Endothelial cell of umbilical vein (primary cell): ENCODE results near the gene PPP4R1. TPM values are rescaled to one million over a fixed set of nuclear protein-coding genes. Genes with fewer than 3 reads are reported as not detected.

ENCODE experiments used
- BruUV-seq: library from RNA; stranded (reverse); fragments of 400-500 nt; replicated peaks from 2 replicates; lab custom pipeline; 2021; lab: Mats Ljungman, UMichigan
- CTCF ChIA-PET: fragments of 300-600, 350-600 bp; sonication (Branson Sonifier 250); formaldehyde crosslinking; loops from one replicate; lab custom pipeline; 2021; ENCODE audit warnings: antibody characterized with exemption, inconsistent platforms; lab: Charles Lee
- POLR2A ChIA-PET: fragments of 300-600, 350-600 bp; sonication (Branson Sonifier 250); formaldehyde crosslinking; loops from one replicate; lab custom pipeline; 2021; ENCODE audit warnings: antibody characterized with exemption, inconsistent platforms; lab: Charles Lee
- DNase-seq: peaks from one replicate; pipeline ENCODE4 v3.0.0-alpha.2; 2011; ENCODE audit warnings: low read depth, low spot score
- FAIRE-seq: peaks from 2 replicates; lab custom pipeline; 2011; peaks lifted over from hg19 to GRCh38; lab: Jason Lieb, UNC
- H2AFZ ChIP-seq: 2 replicates; pipeline ENCODE4 v1.6.0; 2012; ENCODE audit warnings: low read depth, low read length, control low read depth, inconsistent platforms
- H3K27ac ChIP-seq: 2 replicates; pipeline ENCODE4 v1.5.1; 2011; ENCODE audit warnings: low read depth, mild to moderate bottlenecking, control low read depth, low read length, moderate library complexity; ENCODE audit not compliant: insufficient read depth
- H3K27me3 ChIP-seq, 2 experiments: 2 replicates each; pipeline versions ENCODE4 v1.6.0 to v1.6.1; 2011; ENCODE audit warnings: low read length in 2 of 2, mixed read lengths in 1 of 2; ENCODE audit not compliant: control insufficient read depth in 2 of 2, insufficient read depth in 2 of 2
- H3K36me3 ChIP-seq, 2 experiments: 2 replicates in 1 of 2; 3 replicates in 1 of 2; pipeline ENCODE4 v1.5.1; 2011; ENCODE audit warnings: low read length in 2 of 2, mild to moderate bottlenecking in 1 of 2, moderate library complexity in 1 of 2; ENCODE audit not compliant: control insufficient read depth in 2 of 2, insufficient read depth in 2 of 2; ENCODE audit errors: extremely low read depth in 1 of 2
- H3K4me1 ChIP-seq: 3 replicates; pipeline ENCODE4 v1.5.1; 2011; ENCODE audit warnings: mild to moderate bottlenecking, low read length; ENCODE audit not compliant: control insufficient read depth, insufficient read depth; ENCODE audit errors: extremely low read depth
- H3K4me2 ChIP-seq: 2 replicates; pipeline ENCODE4 v1.6.1; 2011; ENCODE audit warnings: low read length, control low read depth, mixed read lengths; ENCODE audit not compliant: insufficient read depth
- H3K4me3 ChIP-seq, 3 experiments: fragments of 200-600 bp in 1 of 3; sonication (generic), shearing (Covaris generic) in 1 of 3; replicated peaks in 1 of 3; 2 replicates each; pipeline ENCODE4 v1.5.1; 2011 to 2016; ENCODE audit warnings: control low read depth in 3 of 3, low read length in 3 of 3, mild to moderate bottlenecking in 2 of 3, inconsistent platforms in 1 of 3, low read depth in 1 of 3, moderate library complexity in 1 of 3; ENCODE audit not compliant: insufficient read depth in 1 of 3
- H3K79me2 ChIP-seq: 2 replicates; pipeline ENCODE4 v1.6.0; 2012; ENCODE audit warnings: low read length, inconsistent platforms; ENCODE audit not compliant: control insufficient read depth, insufficient read depth
- H3K9ac ChIP-seq: replicated peaks from 2 replicates; pipeline ENCODE3; 2011; ENCODE audit warnings: low read length, control low read depth; ENCODE audit not compliant: insufficient read depth; ENCODE audit errors: extremely low read depth
- H3K9me1 ChIP-seq: replicated peaks from 3 replicates; pipeline ENCODE4 v1.6.0; 2011; ENCODE audit warnings: mild to moderate bottlenecking, low read length; ENCODE audit not compliant: control insufficient read depth, insufficient read depth; ENCODE audit errors: extremely low read depth
- H3K9me3 ChIP-seq: replicated peaks from 2 replicates; pipeline ENCODE4 v1.5.1; 2012; ENCODE audit warnings: low read length, inconsistent platforms; ENCODE audit not compliant: control insufficient read depth, insufficient read depth
- H4K20me1 ChIP-seq: replicated peaks from 2 replicates; pipeline ENCODE3; 2011; ENCODE audit warnings: mild to moderate bottlenecking, low read length; ENCODE audit not compliant: control insufficient read depth, insufficient read depth; ENCODE audit errors: extremely low read depth
- EZH2 ChIP-seq: IDR thresholded peaks from 2 replicates; pipeline ENCODE4 v1.6.1; 2012; ENCODE audit warnings: borderline replicate concordance, low read depth, mild to moderate bottlenecking, moderate library complexity, low read length, inconsistent platforms; ENCODE audit not compliant: severe bottlenecking
- FOS ChIP-seq: IDR thresholded peaks from 2 replicates; pipeline ENCODE4 v1.6.1; 2011; ENCODE audit warnings: mild to moderate bottlenecking, low read length, moderate library complexity, borderline replicate concordance; ENCODE audit not compliant: insufficient read depth
- JUN ChIP-seq: IDR thresholded peaks from 2 replicates; pipeline ENCODE4 v1.6.1; 2011; ENCODE audit warnings: borderline replicate concordance, low read depth; ENCODE audit not compliant: insufficient read length, insufficient read depth
- MYC ChIP-seq: IDR thresholded peaks from one replicate; pipeline ENCODE4 v1.6.1; 2011; ENCODE audit warnings: mild to moderate bottlenecking, low read depth, low read length
- dilution Hi-C: fragments of 300-500 bp; cut with MboI; formaldehyde crosslinking; loops from one replicate; pipeline ENCODE4 v1.15.0; 2019; ENCODE audit warnings: low sequenced_read_pairs; ENCODE audit not compliant: extremely low pct_ligation_motif_present
- intact Hi-C: fragments of 100-400 bp; cut with micrococcal nuclease; formaldehyde crosslinking; loops from one replicate; pipeline ENCODE4 v1.10.0; 2022
- polyA plus RNA-seq, 4 experiments: library from polyadenylated mRNA; depleted of rRNA in 3 of 4; stranded (reverse) in 3 of 4; unstranded in 1 of 4; fragments of >200 nt; gene quantifications; 2 replicates each; pipeline versions ENCODE4 v1.2.1 to v1.2.3, GENCODE V29; 2011 to 2012; ENCODE audit warnings: missing spikeins in 1 of 4
- total RNA-seq: library from RNA; stranded (reverse); gene quantifications from 2 replicates; pipeline ENCODE4 v1.2.3, GENCODE V29; 2021
- TF ChIP-seq, protein P1 (sequence below), 2 donors: IDR thresholded peaks; 1 replicate in 1 of 2; 2 replicates in 1 of 2; pipeline ENCODE4 v1.5.1; 2011; ENCODE audit warnings: low read length in 2 of 2, mild to moderate bottlenecking in 2 of 2, moderate library complexity in 2 of 2, control low read depth in 1 of 2, inconsistent platforms in 1 of 2, low read depth in 1 of 2; ENCODE audit not compliant: insufficient read depth in 1 of 2; ENCODE audit errors: extremely low read depth in 1 of 2

Gene PPP4R1
- total and polyA plus RNA-seq, 2 donors (not counting 3 experiments of a cell fraction or from before 2014, with no cell fraction given) = 138 to 152 TPM

- no peak for FAIRE-seq
- no TSS peak for BruUV-seq
- H3K79me2 ChIP-seq = peaks cover 92% of the 10 kb centered on the region
These were observed 16.8 kb downstream of the PPP4R1 start for GRCh38 chr18:9597609-9598008.

More at GRCh38 chr18:9597609-9598008, 16.8 kb downstream of the PPP4R1 start:
- Histone ChIP-seq H3K36me3 (no peaks in the 10 kb centered on the region), H3K9me3 (no peaks in the 10 kb centered on the region), H3K27me3 (no peaks in the 10 kb centered on the region), H3K27ac (no peak overlapping the region), H2AFZ (no peak overlapping the region), H3K9ac (no peak overlapping the region), H4K20me1 (peaks cover 4% of the 10 kb centered on the region), H3K9me1 (peaks cover 4% of the 10 kb centered on the region), H3K4me2 (no peak overlapping the region), H3K4me1 (peaks cover 20% of the 10 kb centered on the region), H3K4me3 (no peak overlapping the region)
- intact Hi-C loops (no loop called here), dilution Hi-C loops (no loop called here)
- CTCF ChIA-PET = interaction anchor here (1.0 to 2.9 kb wide), 4 partner anchors 11 to 27 kb away, joined by 3 to 19 read pairs (median 4); no protein-coding TSS in a partner anchor
- TF ChIP-seq EZH2 = no peak
- TF ChIP-seq MYC = no peak
- TF ChIP-seq FOS = no peak
- TF ChIP-seq, protein P1, sequence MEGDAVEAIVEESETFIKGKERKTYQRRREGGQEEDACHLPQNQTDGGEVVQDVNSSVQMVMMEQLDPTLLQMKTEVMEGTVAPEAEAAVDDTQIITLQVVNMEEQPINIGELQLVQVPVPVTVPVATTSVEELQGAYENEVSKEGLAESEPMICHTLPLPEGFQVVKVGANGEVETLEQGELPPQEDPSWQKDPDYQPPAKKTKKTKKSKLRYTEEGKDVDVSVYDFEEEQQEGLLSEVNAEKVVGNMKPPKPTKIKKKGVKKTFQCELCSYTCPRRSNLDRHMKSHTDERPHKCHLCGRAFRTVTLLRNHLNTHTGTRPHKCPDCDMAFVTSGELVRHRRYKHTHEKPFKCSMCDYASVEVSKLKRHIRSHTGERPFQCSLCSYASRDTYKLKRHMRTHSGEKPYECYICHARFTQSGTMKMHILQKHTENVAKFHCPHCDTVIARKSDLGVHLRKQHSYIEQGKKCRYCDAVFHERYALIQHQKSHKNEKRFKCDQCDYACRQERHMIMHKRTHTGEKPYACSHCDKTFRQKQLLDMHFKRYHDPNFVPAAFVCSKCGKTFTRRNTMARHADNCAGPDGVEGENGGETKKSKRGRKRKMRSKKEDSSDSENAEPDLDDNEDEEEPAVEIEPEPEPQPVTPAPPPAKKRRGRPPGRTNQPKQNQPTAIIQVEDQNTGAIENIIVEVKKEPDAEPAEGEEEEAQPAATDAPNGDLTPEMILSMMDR (IDR thresholded peaks at IDR 0.05; ENCODE audit: extremely low read depth in 1 of 2, insufficient read depth in 1 of 2, low read depth in 1 of 2, low read length in 2 of 2) = no peak
- no peak for TF ChIP-seq JUN
- DNase-seq = no peak
- POLR2A ChIA-PET = no interaction called here
